Loucy (cell line): ENCODE measurements around the gene NRN1.

Experiments used
- H2AFZ ChIP-seq: fragments of 200-600 bp; sonication (generic); 2 replicates; pipeline ENCODE4 v1.6.0; 2016; ENCODE audit warnings: antibody characterized with exemption, mild to moderate bottlenecking, low read length, moderate library complexity
- H3F3A ChIP-seq: fragments of 200-600 bp; 2 replicates; pipeline ENCODE4 v1.6.0; 2016; ENCODE audit warnings: antibody characterized with exemption, low read depth, mild to moderate bottlenecking
- H3K27me3 ChIP-seq: fragments of 200-600 bp; sonication (generic); 2 replicates; pipeline ENCODE4 v1.6.1; 2014; ENCODE audit warnings: low read length, mild to moderate bottlenecking; ENCODE audit not compliant: insufficient read depth, poor library complexity, severe bottlenecking
- H3K36me3 ChIP-seq: fragments of 200-600 bp; sonication (generic); 2 replicates; pipeline ENCODE4 v1.6.1; 2016; ENCODE audit warnings: low read length; ENCODE audit not compliant: insufficient read depth
- H3K4me1 ChIP-seq: fragments of 200-600 bp; sonication (generic); 2 replicates; pipeline ENCODE4 v1.5.1; 2014; ENCODE audit warnings: low read length, mild to moderate bottlenecking; ENCODE audit not compliant: insufficient read depth, poor library complexity, severe bottlenecking
- H3K4me2 ChIP-seq: fragments of 200-600 bp; sonication (generic); 2 replicates; pipeline ENCODE4 v1.6.0; 2014; ENCODE audit warnings: antibody characterized with exemption, low read length, low read depth, mild to moderate bottlenecking; ENCODE audit not compliant: poor library complexity, severe bottlenecking
- H3K4me3 ChIP-seq: fragments of 200-600 bp; sonication (generic); 2 replicates; pipeline ENCODE4 v1.5.1; 2014; ENCODE audit warnings: low read length, mild to moderate bottlenecking, mixed read lengths; ENCODE audit not compliant: poor library complexity, severe bottlenecking
- H3K79me2 ChIP-seq: fragments of 200-600 bp; sonication (generic); 2 replicates; pipeline ENCODE4 v1.6.1; 2014; ENCODE audit warnings: low read length; ENCODE audit not compliant: insufficient read depth
- H3K9ac ChIP-seq: fragments of 200-600 bp; sonication (generic); 2 replicates; pipeline ENCODE4 v1.6.0; 2014; ENCODE audit warnings: mild to moderate bottlenecking, low read depth, low read length, moderate library complexity; ENCODE audit not compliant: poor library complexity, severe bottlenecking
- H3K9me2 ChIP-seq: fragments of 200-600 bp; sonication (generic); replicated peaks from 2 replicates; pipeline ENCODE4 v1.6.1; 2016; ENCODE audit warnings: low read depth, low read length, mixed read lengths
- H3K9me3 ChIP-seq: fragments of 200-600 bp; sonication (generic); 2 replicates; pipeline ENCODE4 v1.6.1; 2014; ENCODE audit warnings: mild to moderate bottlenecking, antibody characterized with exemption, low read length, low read depth; ENCODE audit not compliant: insufficient read depth
- H4K20me1 ChIP-seq: fragments of 200-600 bp; sonication (generic); 2 replicates; pipeline ENCODE4 v1.6.0; 2014; ENCODE audit warnings: antibody characterized with exemption, low read length, mild to moderate bottlenecking; ENCODE audit not compliant: insufficient read depth, poor library complexity, severe bottlenecking
- CTCF ChIP-seq: fragments of 200-600 bp; sonication (generic); conservative IDR thresholded peaks from 2 replicates; pipeline ENCODE4 v1.5.1; 2014; ENCODE audit warnings: mild to moderate bottlenecking, antibody characterized with exemption, low read length
- EZH2phosphoT487 ChIP-seq: fragments of 200-600 bp; IDR thresholded peaks from 2 replicates; pipeline ENCODE4 v1.6.1; 2018; ENCODE audit warnings: antibody characterized with exemption, mild to moderate bottlenecking, moderate library complexity, borderline replicate concordance

NRN1 gene

GRCh38 chr6:5989141-5989723, 17.5 kb downstream of the NRN1 start:
- H3K36me3 ChIP-seq = no peaks in the 10 kb centered on the region
- H4K20me1 ChIP-seq = no peaks in the 10 kb centered on the region
- no peaks in the 10 kb centered on the region for H3F3A ChIP-seq
- no peak overlapping the region for H2AFZ ChIP-seq
- no peaks in the 10 kb centered on the region for H3K9me3 ChIP-seq
- peaks cover 8% of the 10 kb centered on the region for H3K4me1 ChIP-seq
- no peaks in the 10 kb centered on the region for H3K79me2 ChIP-seq
- H3K4me2 ChIP-seq = no peak overlapping the region
- no peaks in the 10 kb centered on the region for H3K9me2 ChIP-seq
- H3K4me3 ChIP-seq = no peak overlapping the region
- no peak for TF ChIP-seq CTCF
- TF ChIP-seq EZH2phosphoT487 = no peak
- H3K27me3 ChIP-seq = no peaks in the 10 kb centered on the region
- H3K9ac ChIP-seq = no peak overlapping the region

- TF ChIP-seq EZH2phosphoT487 (no peak), CTCF (no peak)
- no peaks in the 10 kb centered on the region for H3F3A ChIP-seq
- H3K9me3 ChIP-seq = no peaks in the 10 kb centered on the region
- H3K79me2 ChIP-seq = no peaks in the 10 kb centered on the region
- H3K9ac ChIP-seq = no peak overlapping the region
- H3K4me3 ChIP-seq = no peak overlapping the region
- no peaks in the 10 kb centered on the region for H3K36me3 ChIP-seq
- H3K4me2 ChIP-seq = no peak overlapping the region
- H3K27me3 ChIP-seq = no peaks in the 10 kb centered on the region
- no peaks in the 10 kb centered on the region for H3K9me2 ChIP-seq
- H2AFZ ChIP-seq = no peak overlapping the region
- peaks cover 19% of the 10 kb centered on the region for H3K4me1 ChIP-seq
- H4K20me1 ChIP-seq = no peaks in the 10 kb centered on the region
These were observed 19.9 kb downstream of the NRN1 start for GRCh38 chr6:5986861-5987260.

- Histone ChIP-seq H3K9ac (no peak overlapping the region), H3K27me3 (no peaks in the 10 kb centered on the region), H3K36me3 (no peaks in the 10 kb centered on the region), H3K9me3 (no peaks in the 10 kb centered on the region), H3K4me3 (peak overlapping the region; percentile 35), H3K9me2 (no peaks in the 10 kb centered on the region), H3F3A (no peaks in the 10 kb centered on the region), H4K20me1 (no peaks in the 10 kb centered on the region), H3K4me1 (peaks cover 12% of the 10 kb centered on the region), H3K4me2 (peak overlapping the region; percentile 65), H2AFZ (peak overlapping the region; percentile 84), H3K79me2 (no peaks in the 10 kb centered on the region)
- TF ChIP-seq CTCF (no peak), EZH2phosphoT487 (no peak)
These were observed 22.3 kb downstream of the NRN1 start for GRCh38 chr6:5984150-5985089.
